Stomach (tissue), 4 donors: ENCODE results near the gene COL23A1.

Experiments
- POLR2A ChIP-seq, 4 donors: fragments of 450-650 bp; IDR thresholded peaks; one replicate each; pipeline ENCODE4 v1.6.1; 2016; ENCODE audit warnings: antibody characterized with exemption in 4 of 4, control low read depth in 2 of 4, mild to moderate bottlenecking in 1 of 4, moderate library complexity in 1 of 4
- TF ChIP-seq, protein P1 (sequence below), 7 experiments: fragments of 450-650 bp in 4 of 7; fragments of 200-600 bp in 3 of 7; sonication (generic) in 3 of 7; IDR thresholded peaks; one replicate each; pipeline ENCODE4 v1.5.1; 2016 to 2019; ENCODE audit warnings: antibody characterized with exemption in 7 of 7, control low read depth in 2 of 7, mild to moderate bottlenecking in 1 of 7

DNA sequence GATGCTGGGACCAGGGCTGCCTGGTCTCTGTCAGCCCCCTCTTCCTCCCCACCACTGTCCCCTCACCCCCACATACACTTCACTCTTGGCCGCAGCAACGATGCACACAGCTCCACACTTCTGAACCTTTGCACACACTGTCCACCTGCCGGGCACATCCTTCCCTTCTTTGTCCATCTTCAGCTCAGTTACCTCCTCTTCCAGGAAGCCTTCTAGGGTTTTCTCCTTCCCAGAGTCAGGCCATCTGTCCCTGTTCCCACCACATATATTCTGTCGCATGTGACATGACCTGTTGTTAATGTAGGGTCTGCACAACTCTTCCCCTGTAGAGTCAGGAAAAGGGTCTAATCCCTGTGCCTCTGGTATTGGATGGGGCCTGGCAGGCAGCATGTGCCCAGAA is 319.0 kb downstream of the COL23A1 start:
- no peak for TF ChIP-seq POLR2A (IDR thresholded peaks at IDR 0.05)
- TF ChIP-seq, protein P1, sequence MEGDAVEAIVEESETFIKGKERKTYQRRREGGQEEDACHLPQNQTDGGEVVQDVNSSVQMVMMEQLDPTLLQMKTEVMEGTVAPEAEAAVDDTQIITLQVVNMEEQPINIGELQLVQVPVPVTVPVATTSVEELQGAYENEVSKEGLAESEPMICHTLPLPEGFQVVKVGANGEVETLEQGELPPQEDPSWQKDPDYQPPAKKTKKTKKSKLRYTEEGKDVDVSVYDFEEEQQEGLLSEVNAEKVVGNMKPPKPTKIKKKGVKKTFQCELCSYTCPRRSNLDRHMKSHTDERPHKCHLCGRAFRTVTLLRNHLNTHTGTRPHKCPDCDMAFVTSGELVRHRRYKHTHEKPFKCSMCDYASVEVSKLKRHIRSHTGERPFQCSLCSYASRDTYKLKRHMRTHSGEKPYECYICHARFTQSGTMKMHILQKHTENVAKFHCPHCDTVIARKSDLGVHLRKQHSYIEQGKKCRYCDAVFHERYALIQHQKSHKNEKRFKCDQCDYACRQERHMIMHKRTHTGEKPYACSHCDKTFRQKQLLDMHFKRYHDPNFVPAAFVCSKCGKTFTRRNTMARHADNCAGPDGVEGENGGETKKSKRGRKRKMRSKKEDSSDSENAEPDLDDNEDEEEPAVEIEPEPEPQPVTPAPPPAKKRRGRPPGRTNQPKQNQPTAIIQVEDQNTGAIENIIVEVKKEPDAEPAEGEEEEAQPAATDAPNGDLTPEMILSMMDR (IDR thresholded peaks at IDR 0.05) = no peak
